ENCODE data around the gene APOC4.

The APOC4 gene

DNA sequence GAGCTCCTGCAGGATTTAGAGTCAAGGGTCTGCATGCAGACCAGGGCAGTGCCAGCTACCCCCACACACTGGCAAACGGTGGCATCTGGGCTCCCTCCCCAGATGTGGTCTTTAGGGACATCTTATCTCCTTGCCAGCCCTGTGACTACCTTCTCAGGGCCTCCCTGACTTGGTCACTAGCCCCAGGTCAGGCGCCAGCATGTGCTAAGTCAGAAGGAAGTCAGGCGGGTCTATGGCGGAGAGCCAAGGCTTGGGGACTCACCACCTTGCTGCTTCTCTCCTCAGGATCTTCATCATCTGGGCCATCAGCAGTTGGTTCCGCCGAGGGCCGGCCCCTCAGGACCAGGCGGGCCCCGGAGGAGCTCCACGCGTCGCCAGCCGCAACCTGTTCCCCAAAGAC is 30.8 kb downstream of the APOC4 start:
- no peak for DNase-seq (ENCODE audit: extremely low spot score)
- CTCF ChIA-PET = no interaction called here
- POLR2A ChIA-PET = no interaction called here
- TF ChIP-seq ARNT (IDR thresholded peaks at IDR 0.05) (no peak), HDGF (IDR thresholded peaks at IDR 0.05; ENCODE audit: borderline replicate concordance) (no peak), SUZ12 (IDR thresholded peaks at IDR 0.05) (no peak), CTBP1 (IDR thresholded peaks at IDR 0.05; ENCODE audit: borderline replicate concordance) (no peak), BHLHE40 (IDR thresholded peaks at IDR 0.05; ENCODE audit: borderline replicate concordance) (no peak), FOXK2 (IDR thresholded peaks at IDR 0.05) (no peak), NFRKB (IDR thresholded peaks at IDR 0.05) (no peak)

- TF ChIP-seq ZNF384 (IDR thresholded peaks at IDR 0.05) (no peak), NFRKB (IDR thresholded peaks at IDR 0.05) (no peak), FOXM1 (IDR thresholded peaks at IDR 0.05; ENCODE audit: borderline replicate concordance) (no peak), LEF1 (IDR thresholded peaks at IDR 0.05; ENCODE audit: borderline replicate concordance) (no peak), ELF4 (IDR thresholded peaks at IDR 0.05) (no peak), ARNT (IDR thresholded peaks at IDR 0.05) (no peak)
- TF ChIP-seq, protein P1, sequence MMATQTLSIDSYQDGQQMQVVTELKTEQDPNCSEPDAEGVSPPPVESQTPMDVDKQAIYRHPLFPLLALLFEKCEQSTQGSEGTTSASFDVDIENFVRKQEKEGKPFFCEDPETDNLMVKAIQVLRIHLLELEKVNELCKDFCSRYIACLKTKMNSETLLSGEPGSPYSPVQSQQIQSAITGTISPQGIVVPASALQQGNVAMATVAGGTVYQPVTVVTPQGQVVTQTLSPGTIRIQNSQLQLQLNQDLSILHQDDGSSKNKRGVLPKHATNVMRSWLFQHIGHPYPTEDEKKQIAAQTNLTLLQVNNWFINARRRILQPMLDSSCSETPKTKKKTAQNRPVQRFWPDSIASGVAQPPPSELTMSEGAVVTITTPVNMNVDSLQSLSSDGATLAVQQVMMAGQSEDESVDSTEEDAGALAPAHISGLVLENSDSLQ (IDR thresholded peaks at IDR 0.05) = no peak
- ChIA-PET POLR2A (interaction anchor here (0.8 kb wide), 1 partner anchor 19 kb away, joined by 3 read pairs; the partner anchor contains the start of gene CLPTM1), CTCF (no interaction called here)
- DNase-seq (ENCODE audit: extremely low spot score) = no peak
Observed at GRCh38 chr19:44973982-44974735, 32.1 kb downstream of the APOC4 start.

DNA sequence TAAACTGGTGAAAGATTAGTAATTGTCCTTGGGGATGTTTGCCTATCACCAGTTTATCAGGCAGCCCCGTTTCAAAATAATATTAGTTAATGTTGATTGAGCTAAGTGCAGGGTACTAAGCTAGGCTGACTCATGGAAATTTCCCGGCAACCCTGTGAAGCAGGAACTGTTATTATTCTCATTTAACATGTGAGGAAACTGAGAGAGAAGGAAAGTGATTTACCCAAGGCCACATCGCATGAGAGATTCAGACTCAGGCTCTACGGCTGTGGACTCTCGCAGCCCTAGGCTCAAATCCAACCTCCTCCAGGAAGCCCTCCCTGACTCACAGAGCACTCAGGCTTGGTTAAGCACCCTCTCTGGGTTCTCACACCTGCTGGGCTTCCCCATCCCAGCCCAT is 32.8 kb downstream of the APOC4 start:
- ChIA-PET CTCF (no interaction called here), POLR2A (interaction anchor here (0.8 kb wide), 1 partner anchor 20 kb away, joined by 3 read pairs; the partner anchor contains the start of gene CLPTM1)
- TF ChIP-seq CTBP1 (IDR thresholded peaks at IDR 0.05; ENCODE audit: borderline replicate concordance) (no peak), SP1 (IDR thresholded peaks at IDR 0.05) (no peak), SUZ12 (IDR thresholded peaks at IDR 0.05) (no peak), ARNT (IDR thresholded peaks at IDR 0.05) (no peak), ELF4 (IDR thresholded peaks at IDR 0.05) (no peak), ZNF384 (IDR thresholded peaks at IDR 0.05) (no peak)
- no peak for DNase-seq (ENCODE audit: extremely low spot score)

- TF ChIP-seq FOXK2 (IDR thresholded peaks at IDR 0.05) (no peak), L3MBTL2 (conservative IDR thresholded peaks at IDR 0.05) (no peak), SP1 (IDR thresholded peaks at IDR 0.05) (no peak), TARDBP (IDR thresholded peaks at IDR 0.05) (no peak)
- no peak for DNase-seq (ENCODE audit: extremely low spot score)
- CTCF ChIA-PET = no interaction called here
- POLR2A ChIA-PET = no interaction called here
Observed at GRCh38 chr19:44975444-44975843, 33.4 kb downstream of the APOC4 start.

GRCh38 chr19:44984005-44984404 is 42.0 kb downstream of the APOC4 start:
- ChIA-PET CTCF (no interaction called here), POLR2A (no interaction called here)
- TF ChIP-seq FOXA1 (IDR thresholded peaks at IDR 0.05) (no peak), ZNF384 (IDR thresholded peaks at IDR 0.05) (no peak), L3MBTL2 (conservative IDR thresholded peaks at IDR 0.05) (no peak), TARDBP (IDR thresholded peaks at IDR 0.05) (no peak), LEF1 (IDR thresholded peaks at IDR 0.05; ENCODE audit: borderline replicate concordance) (no peak)
- no peak for DNase-seq (ENCODE audit: extremely low spot score)

- POLR2A ChIA-PET = no interaction called here
- CTCF ChIA-PET = no interaction called here
- TF ChIP-seq ARNT (IDR thresholded peaks at IDR 0.05) (no peak), HDGF (IDR thresholded peaks at IDR 0.05; ENCODE audit: borderline replicate concordance) (no peak), NFRKB (IDR thresholded peaks at IDR 0.05) (no peak), LEF1 (IDR thresholded peaks at IDR 0.05; ENCODE audit: borderline replicate concordance) (no peak), BHLHE40 (IDR thresholded peaks at IDR 0.05; ENCODE audit: borderline replicate concordance) (no peak), FOXA1 (IDR thresholded peaks at IDR 0.05) (no peak), FOXM1 (IDR thresholded peaks at IDR 0.05; ENCODE audit: borderline replicate concordance) (no peak), FOXK2 (IDR thresholded peaks at IDR 0.05) (no peak), SP1 (IDR thresholded peaks at IDR 0.05) (no peak), SUZ12 (IDR thresholded peaks at IDR 0.05) (no peak), L3MBTL2 (conservative IDR thresholded peaks at IDR 0.05) (no peak), TARDBP (IDR thresholded peaks at IDR 0.05) (no peak), ELF4 (IDR thresholded peaks at IDR 0.05) (no peak), CTBP1 (IDR thresholded peaks at IDR 0.05; ENCODE audit: borderline replicate concordance) (no peak), ZNF384 (IDR thresholded peaks at IDR 0.05) (no peak)
- TF ChIP-seq, protein P1 (IDR thresholded peaks at IDR 0.05) = no peak
- DNase-seq (ENCODE audit: extremely low spot score) = no peak
Observed at GRCh38 chr19:44985445-44985844, 43.4 kb downstream of the APOC4 start.

DNA sequence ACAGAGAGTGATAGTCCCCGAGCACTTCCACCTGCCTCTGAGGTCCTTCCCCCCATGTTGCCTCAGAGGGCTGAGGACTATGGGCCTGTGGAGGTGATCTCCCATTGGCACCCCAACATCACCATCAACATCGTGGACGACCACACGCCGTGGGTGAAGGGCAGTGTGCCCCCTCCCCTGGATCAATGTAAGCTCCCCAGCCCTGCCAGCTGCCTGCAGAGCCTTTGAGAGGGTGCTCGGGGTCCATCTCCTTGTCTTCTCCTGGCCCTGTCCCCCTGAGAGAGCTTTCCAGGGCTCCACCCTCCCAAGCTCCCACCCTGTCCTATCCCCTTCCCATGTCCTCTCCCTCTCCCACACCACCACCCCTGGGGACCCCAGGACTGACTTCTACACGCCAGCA is 44.4 kb downstream of the APOC4 start:
- CTCF ChIA-PET = no interaction called here
- no peak for DNase-seq (ENCODE audit: extremely low spot score)
- TF ChIP-seq NFRKB (IDR thresholded peaks at IDR 0.05) (no peak), ARNT (IDR thresholded peaks at IDR 0.05) (no peak), HDGF (IDR thresholded peaks at IDR 0.05; ENCODE audit: borderline replicate concordance) (no peak), SP1 (IDR thresholded peaks at IDR 0.05) (no peak), BHLHE40 (IDR thresholded peaks at IDR 0.05; ENCODE audit: borderline replicate concordance) (no peak), SUZ12 (IDR thresholded peaks at IDR 0.05) (no peak), FOXM1 (IDR thresholded peaks at IDR 0.05; ENCODE audit: borderline replicate concordance) (no peak)
- POLR2A ChIA-PET = interaction anchor here (0.7 to 1.1 kb wide), 2 partner anchors 29 to 30 kb away, joined by 3 read pairs; no protein-coding TSS in a partner anchor

Measured in HEK293T (cell line).